GM12878 (cell line): ENCODE measurements around the gene NHERF2.
A peak's percentile ranks its signal among the peaks of the same experiment; 100 is the strongest.

Source experiments
- ESRRA ChIP-seq: IDR thresholded peaks from 2 replicates; pipeline ENCODE4 v1.6.1; 2012; ENCODE audit warnings: mild to moderate bottlenecking, low read length, improper control_type of control experiment
- POLR2A ChIP-seq: IDR thresholded peaks from 2 replicates; pipeline ENCODE4 v1.6.1; 2011; ENCODE audit warnings: low read depth, mild to moderate bottlenecking, low read length
- SMC3 ChIP-seq: IDR thresholded peaks from 2 replicates; pipeline ENCODE4 v1.6.1; 2011; ENCODE audit warnings: low read length, improper control_type of control experiment, borderline replicate concordance
- TF ChIP-seq, protein P1 (sequence below), 3 experiments: IDR thresholded peaks in 2 of 3; conservative IDR thresholded peaks in 1 of 3; 2 replicates each; pipeline ENCODE4 v1.5.1; 2011; ENCODE audit warnings: low read depth in 3 of 3, low read length in 3 of 3, mild to moderate bottlenecking in 3 of 3, control low read depth in 2 of 3, moderate library complexity in 2 of 3, inconsistent platforms in 1 of 3, mixed read lengths in 1 of 3; ENCODE audit not compliant: control insufficient read depth in 2 of 3, insufficient read depth in 1 of 3; ENCODE audit errors: extremely low read depth in 1 of 3

DNA sequence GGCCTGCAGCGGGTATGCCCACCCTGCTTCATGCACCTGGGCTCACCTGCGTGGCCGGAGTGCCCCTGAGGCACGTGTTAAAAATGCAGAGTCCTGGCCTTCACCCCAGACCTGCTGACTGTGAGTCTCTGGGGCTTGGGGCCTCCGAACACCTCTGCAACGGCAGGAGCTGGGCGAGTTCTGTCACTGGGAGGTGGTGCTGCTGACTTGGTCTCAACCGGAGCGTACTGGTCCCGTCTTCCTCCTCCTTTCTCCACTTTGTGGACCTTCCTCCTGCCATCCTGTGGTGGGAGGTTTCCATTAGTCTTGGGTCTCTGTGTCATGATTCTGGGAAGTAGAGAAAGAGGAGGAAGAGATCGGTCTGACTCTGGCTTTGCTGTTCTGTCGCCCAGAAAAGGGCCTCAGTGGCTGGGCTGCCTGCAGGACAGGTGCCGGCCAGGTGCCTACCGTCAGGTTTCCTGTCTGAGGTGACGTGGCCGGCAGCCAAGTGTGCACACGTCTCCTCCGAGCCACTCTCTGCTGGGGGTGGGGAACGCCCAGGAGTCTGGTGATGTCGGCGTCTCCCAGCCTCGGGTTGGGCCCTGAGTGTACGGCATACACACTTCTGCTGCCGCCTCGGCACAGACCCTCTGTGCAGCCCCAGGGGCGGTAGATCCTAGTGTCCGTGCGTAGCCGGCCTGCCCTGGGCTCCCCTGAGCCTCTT is 28.0 kb downstream of the NHERF2 start:
- TF ChIP-seq POLR2A, result 0 out of 2 replicates have a peak, but pooled peaks have one; percentile 14
- no peak for TF ChIP-seq ESRRA
- TF ChIP-seq, protein P1, sequence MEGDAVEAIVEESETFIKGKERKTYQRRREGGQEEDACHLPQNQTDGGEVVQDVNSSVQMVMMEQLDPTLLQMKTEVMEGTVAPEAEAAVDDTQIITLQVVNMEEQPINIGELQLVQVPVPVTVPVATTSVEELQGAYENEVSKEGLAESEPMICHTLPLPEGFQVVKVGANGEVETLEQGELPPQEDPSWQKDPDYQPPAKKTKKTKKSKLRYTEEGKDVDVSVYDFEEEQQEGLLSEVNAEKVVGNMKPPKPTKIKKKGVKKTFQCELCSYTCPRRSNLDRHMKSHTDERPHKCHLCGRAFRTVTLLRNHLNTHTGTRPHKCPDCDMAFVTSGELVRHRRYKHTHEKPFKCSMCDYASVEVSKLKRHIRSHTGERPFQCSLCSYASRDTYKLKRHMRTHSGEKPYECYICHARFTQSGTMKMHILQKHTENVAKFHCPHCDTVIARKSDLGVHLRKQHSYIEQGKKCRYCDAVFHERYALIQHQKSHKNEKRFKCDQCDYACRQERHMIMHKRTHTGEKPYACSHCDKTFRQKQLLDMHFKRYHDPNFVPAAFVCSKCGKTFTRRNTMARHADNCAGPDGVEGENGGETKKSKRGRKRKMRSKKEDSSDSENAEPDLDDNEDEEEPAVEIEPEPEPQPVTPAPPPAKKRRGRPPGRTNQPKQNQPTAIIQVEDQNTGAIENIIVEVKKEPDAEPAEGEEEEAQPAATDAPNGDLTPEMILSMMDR (IDR thresholded peaks at IDR 0.05 in 2 of 3, conservative IDR thresholded peaks at IDR 0.05 in 1 of 3; ENCODE audit: control insufficient read depth in 2 of 3, extremely low read depth in 1 of 3, insufficient read depth in 1 of 3, low read depth in 3 of 3, low read length in 3 of 3), result no peak
- TF ChIP-seq SMC3, result no peak
